ENCODE measurements around the gene PIKFYVE.
A peak's percentile ranks its signal among the peaks of the same experiment; 100 is the strongest.

The PIKFYVE gene

GRCh38 chr2:208356846-208357574 is 91.0 kb downstream of the PIKFYVE start:
- TF ChIP-seq CTCF (IDR thresholded peaks at IDR 0.05; ENCODE audit: extremely low read depth, insufficient read depth, missing control alignments): no peak
- in situ Hi-C loops (cut with MboI; ENCODE audit: low pct_unique_long_range_greater_than_20kb, low sequenced_read_pairs, unreplicated experiment): no loop called here
- no peak for DNase-seq (ENCODE audit: low spot score)

- no peak for DNase-seq (ENCODE audit: low spot score)
Observed at GRCh38 chr2:208358758-208359631, 92.9 kb downstream of the PIKFYVE start.

GRCh38 chr2:208359632-208359986 is 93.6 kb downstream of the PIKFYVE start:
- DNase-seq (ENCODE audit: low spot score): no peak
- no peak for TF ChIP-seq CTCF (IDR thresholded peaks at IDR 0.05; ENCODE audit: extremely low read depth, insufficient read depth, missing control alignments)
- in situ Hi-C loops (cut with MboI; ENCODE audit: low pct_unique_long_range_greater_than_20kb, low sequenced_read_pairs, unreplicated experiment): no loop called here

More at GRCh38 chr2:208358758-208359631, 92.9 kb downstream of the PIKFYVE start:
- in situ Hi-C loops (cut with MboI; ENCODE audit: low pct_unique_long_range_greater_than_20kb, low sequenced_read_pairs, unreplicated experiment): no loop called here
- TF ChIP-seq CTCF (IDR thresholded peaks at IDR 0.05; ENCODE audit: extremely low read depth, insufficient read depth, missing control alignments): no peak

GRCh38 chr2:208360259-208361076 is 94.4 kb downstream of the PIKFYVE start:
- in situ Hi-C loops (cut with MboI; ENCODE audit: low pct_unique_long_range_greater_than_20kb, low sequenced_read_pairs, unreplicated experiment): no loop called here
- no peak for DNase-seq (ENCODE audit: low spot score)
- TF ChIP-seq CTCF (IDR thresholded peaks at IDR 0.05; ENCODE audit: extremely low read depth, insufficient read depth, missing control alignments): no peak

- in situ Hi-C loops (cut with MboI; ENCODE audit: low pct_unique_long_range_greater_than_20kb, low sequenced_read_pairs, unreplicated experiment): no loop called here
- TF ChIP-seq CTCF (IDR thresholded peaks at IDR 0.05; ENCODE audit: extremely low read depth, insufficient read depth, missing control alignments): no peak
- DNase-seq (ENCODE audit: low spot score): no peak
Observed at GRCh38 chr2:208361077-208361441, 95.0 kb downstream of the PIKFYVE start.

GRCh38 chr2:208363485-208363884 is 97.4 kb downstream of the PIKFYVE start:
- peak; percentile 23 for DNase-seq (ENCODE audit: low spot score)
- in situ Hi-C loops (cut with MboI; ENCODE audit: low pct_unique_long_range_greater_than_20kb, low sequenced_read_pairs, unreplicated experiment): no loop called here
- TF ChIP-seq CTCF (IDR thresholded peaks at IDR 0.05; ENCODE audit: extremely low read depth, insufficient read depth, missing control alignments): no peak

All from GM13977 (cell line).